ENCODE data around the gene ERC2.
"Not testable (repeated sequence)": the region's sequence is repeated elsewhere in the genome, so short reads cannot be mapped to it uniquely, and the experiment has no call there.

The ERC2 gene

DNA sequence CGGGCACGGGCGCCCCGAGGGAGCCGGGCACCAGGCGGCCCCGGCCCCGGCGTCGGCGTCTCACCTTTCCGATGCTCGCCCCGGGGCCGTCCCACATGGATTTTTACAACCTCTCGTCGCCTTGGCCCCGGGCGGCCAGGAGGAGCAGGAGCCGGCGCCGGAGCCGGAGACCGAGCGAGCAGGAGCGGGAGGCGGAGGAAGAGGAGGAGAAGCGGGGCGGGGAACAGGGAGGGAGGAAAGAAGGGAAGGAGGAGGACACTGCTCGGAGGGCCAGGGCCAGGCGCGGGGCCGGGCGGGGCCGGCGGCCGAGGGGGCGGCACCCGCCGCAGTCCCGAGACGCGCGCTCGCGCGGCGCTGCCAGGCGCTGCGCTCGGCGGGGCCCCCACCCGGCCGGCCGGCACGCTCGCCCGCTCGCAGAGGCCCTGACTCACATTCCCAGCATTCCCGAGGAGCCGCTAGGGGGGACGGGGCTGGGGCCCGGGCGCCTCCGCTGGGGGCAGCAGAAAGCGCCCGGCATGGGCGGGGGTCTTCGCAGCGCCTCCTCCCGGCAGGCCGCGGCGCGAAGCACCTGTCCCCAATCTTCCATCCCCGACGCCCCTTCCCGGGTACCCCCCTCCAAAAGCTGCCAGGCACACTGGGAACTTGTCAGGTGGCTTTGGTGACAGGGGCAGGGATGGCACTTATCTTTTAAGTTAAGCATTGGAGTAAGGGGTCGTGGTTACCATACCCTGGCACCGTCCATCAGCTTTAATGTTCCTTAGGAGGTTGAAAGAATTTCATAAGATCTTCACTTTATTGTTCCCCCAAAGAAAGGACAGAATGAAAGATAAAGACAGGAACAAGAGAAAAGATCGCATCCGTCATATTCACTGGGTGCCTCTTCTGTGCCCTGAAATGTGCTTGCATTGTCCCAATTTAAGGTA is at the start of gene ERC2:
Gene ERC2 (minus strand): TSS at position 284 of the 923 bp plus-strand sequence.
- no peak for DNase-seq

DNA sequence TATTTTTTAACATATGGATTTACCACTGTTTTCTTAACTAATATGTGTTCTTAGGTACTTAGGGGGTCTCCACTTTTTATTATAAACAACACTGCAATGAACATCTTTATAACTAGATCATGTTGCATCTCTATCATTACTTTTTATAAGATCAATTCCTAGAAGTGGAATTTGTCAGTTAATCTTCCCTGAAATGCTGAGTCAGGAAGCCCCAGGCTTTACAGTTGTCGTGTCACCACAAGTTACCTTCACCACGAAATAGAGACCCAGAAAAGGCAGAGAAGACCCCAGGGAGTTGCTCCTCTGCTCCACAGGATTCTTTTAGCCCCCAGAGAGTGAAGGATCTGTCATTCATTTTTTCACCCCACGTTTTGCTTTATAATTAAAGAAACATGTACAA is 34.5 kb upstream of the ERC2 start:
- no peak for DNase-seq

DNA sequence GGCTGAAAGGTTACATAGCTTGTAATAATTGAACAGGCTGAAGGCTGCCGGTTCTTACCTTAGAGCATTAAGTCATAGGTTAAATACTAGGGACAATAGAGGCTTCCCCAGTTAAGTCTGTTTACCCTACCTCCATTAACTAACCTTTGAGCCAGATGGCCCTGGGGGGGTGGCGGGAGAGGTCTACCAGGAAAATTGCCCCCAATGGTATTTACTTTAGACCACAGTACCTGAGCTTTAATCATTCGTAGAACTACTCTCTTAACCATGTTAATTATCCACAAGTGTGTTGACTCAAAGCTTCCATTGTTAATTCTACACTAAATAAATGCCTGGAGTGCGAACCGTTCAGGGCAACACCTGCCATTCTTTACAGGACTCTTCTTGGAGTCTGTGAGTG is 28.1 kb upstream of the ERC2 start:
- DNase-seq: not testable (repeated sequence)

DNA sequence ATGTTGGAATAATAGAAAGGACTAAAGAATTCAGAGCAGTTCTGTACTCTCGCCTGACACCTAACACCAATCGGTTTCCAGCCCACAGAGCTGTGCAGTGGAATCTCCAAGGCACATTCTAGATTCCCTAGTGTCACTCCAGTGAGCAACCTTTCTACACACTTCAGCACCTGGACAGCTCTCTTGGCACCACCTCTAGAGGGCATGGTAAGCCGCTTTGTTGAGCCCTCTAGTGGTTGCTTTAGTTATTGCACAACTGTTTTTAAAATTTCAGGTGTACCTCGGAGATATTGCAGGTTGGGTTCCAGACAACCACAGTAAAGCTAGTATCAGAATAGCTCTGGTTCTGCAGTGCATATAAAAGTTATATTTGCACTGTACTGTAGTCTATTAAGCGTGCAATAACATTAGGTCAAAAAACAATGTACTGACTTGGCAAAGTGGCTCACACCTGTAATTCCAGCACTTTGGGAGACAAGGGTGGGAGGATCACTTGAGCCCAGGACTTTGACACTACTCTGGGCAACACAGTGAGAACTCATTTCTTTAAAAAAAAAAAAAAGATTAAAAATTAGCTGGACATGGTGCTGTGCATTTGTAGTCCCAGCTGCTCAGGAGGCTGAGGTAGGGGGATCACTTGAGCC is 26.5 kb upstream of the ERC2 start:
- DNase-seq: peak; percentile 85

DNA sequence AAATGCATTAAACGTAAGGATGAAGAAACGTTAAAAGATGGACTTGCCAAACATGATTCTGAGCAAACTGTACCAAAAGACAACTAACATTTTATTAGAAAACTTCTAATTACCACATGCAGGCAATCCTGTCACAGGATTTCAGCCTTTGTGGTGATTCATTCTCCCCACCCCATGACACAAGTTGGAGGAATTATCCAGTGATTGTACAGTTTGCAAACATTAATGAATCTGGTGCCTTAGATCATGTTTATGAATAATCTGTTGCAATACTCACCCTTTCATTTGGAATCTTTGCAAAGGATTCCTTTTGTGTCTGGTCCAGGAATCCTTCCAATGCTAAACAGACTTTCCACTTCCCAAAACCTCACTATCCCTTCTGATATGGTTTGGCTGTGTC is 23.3 kb upstream of the ERC2 start:
- DNase-seq: no peak

DNA sequence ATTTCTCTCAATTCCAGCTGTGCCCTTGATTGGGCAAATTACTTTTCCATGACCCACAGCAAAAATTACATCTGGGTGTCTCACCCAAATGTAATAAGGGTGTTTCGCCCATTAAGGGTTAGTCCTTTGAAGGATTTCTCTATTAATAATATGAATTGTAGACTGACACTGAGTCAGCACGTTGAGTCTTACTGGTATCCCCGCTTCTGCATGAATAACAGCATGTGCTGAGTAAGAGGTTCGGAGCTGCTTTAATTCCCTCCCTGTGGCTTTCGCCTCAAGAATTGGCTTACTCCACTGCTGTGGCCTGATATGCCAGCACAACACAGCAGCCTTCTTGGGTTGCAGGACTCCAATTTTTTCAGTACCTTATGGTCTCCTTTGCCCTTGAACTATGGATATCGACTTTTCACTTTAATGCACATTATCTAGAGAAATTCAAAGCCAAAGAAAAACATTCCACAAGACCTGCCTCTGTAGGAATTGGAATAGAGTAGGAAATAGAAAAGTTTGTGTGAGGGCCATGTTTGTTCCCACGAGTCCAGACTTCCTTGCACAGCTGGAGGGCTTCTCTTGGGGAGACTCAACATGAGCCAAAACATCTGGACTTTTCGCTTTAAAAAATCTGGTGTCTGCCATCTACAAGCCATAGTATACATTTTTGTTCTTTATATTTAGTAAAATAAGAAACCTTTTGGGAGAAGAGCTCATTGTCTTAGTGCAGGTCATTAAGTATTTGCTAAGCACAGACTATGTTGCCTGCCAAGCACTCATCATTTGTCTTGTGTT is 20.7 kb upstream of the ERC2 start:
- no peak for DNase-seq

DNA sequence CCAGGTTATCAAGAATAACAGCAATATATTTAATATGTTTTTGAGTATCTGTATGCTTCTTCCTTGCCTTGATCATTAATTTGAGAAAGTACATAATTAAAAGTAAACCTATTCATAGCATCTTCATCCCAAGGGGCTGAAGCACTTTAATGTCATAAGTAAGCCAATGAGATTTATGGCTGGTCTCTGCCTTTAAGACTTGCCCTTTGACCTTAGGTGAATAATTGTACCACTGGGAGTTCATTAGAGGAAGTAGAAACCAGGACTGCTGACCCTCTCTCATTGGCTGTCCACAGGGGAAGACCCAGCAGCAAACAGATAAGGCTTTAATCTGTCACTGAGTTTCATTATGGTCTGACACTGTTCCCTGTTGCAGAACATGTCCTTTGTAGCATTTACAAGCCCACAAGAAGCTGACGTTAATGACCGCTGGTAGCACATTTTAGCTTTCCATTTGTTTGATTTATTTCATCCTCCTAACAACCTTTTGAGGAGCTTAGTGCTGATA is 16.3 kb upstream of the ERC2 start:
- DNase-seq: no peak

DNA sequence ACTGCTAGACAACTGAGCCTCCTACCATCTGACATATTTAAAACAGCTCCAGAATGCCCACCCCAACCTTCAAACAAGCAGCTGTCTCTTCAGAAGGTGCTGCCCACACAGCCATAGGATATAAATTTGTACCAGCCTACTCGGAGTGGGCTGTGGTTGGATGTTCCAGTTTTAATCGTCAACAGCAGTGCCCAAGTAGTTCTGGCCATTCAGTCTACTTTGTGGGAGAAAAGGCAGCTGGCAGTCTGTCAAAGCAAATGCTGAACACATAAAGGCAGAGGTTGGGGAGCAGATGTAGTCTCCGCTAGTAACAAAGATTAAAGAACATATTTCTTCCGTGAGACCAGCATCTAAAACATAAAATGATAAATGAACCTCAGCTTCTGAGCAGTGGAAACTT is 15.9 kb upstream of the ERC2 start:
- DNase-seq: no peak

DNA sequence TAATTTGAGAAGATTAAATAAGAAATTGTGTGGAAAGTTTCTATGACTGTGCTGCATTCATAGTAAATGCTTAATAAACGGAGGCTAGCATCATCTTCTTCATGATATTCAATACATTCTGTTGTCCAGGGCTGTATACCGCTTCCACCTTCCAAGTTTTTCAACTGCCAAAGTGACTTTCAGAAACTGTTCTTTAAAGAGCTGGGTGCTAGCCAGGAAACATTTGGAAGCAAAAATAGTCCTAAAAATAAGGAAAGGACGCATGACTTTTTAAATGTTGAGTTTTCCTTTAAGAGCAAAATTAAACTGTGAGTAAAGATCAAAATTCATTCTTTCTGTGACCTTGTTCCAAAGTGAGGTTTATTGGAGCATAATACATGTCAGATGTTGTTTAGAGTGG is 9.4 kb upstream of the ERC2 start:
- DNase-seq: no peak

DNA sequence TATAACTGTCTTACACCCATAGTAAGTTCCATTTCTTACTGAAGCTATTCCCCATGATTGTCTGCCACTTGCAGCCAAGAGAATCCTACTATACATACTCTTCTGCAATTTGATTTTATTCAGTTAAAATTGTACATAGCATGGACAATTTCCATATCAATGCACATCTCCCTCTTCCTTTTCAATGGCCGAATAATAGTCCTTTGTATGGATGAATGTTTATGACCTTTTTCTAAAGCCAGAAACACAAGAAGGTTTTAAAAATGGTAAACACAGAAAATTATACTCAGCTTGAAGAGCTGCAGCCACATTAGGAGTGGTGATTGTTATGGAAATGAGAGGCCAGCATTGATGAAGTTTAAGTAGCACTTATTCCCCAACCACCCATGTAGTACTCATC is 8.5 kb upstream of the ERC2 start:
- DNase-seq: no peak

DNA sequence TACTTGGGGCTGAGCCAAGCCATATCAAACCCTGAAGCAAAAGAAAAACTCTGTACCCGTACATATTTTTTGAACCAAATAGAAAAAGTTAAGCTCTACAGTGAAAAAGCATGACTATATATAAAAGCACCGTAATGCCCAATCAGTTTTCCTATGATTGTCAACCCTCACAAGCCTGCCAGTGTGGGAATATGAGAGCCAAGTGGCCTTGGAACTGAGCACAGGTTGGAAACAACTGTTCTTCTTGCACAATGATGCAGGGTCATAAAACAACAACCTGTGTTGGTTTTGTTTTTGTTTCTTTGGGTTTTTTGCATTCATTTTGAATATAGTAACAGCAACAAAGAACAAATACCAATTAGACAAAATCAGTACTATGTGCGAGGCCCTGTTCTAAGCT is 3.5 kb upstream of the ERC2 start:
- DNase-seq: no peak

DNA sequence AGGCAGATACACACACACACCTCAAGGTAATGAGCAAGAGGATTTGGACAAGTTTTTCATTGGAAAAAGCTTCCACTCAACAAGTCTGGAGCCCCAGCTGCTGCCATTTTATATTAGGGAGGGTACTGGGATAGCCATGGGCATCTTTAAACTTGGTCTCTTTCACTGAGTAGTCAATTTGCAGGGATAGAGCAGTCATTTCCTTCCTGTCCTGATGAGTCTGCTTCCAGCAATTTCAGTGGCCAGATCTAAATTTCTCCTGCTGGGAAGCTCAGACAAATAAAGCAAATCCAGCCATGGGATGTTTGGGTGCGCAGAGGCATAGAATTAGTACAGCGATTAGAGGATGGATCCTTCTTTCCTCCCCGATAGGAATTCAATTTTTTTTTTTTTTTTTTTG is 874 bp upstream of the ERC2 start:
- no peak for DNase-seq

DNA sequence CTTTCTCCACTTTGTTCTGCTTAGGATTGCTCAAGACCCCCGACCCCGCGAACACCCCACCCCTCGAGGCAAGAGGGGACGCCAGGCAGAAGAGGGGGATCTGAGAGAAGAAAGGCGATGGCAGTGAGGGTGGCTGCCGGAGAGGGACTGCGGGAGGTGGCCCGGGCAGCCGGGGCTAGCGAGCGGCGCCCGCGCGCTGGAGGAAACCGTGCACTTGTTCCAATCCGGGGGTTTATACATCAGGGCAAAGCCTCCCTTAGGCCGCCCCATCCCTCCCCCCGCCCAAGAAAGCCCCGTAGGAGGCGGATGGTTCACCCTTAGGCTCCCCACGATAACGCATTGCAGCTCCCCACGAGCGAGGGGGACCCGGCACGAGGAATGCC is 475 bp downstream of the ERC2 start:
- DNase-seq: no peak

DNA sequence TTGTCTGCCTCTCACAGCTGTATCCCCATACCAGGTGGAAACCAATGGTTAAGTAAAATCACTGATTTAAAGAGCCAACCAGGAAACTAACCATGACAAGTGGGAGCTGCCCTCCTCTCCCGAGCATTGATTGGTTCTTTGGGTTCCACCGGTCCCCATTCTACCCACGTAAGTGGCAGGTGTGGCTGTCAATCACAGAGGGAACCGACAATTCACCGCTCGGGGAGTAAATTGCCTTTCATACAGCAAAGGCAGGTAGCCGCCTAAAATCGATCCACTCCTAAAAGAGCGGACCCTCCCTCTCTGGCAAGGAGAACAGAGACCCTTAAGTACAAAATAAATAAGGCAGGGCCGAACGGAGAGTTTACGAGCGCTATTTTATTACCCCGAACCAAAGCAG is 1.2 kb downstream of the ERC2 start:
- DNase-seq: peak; percentile 38

DNA sequence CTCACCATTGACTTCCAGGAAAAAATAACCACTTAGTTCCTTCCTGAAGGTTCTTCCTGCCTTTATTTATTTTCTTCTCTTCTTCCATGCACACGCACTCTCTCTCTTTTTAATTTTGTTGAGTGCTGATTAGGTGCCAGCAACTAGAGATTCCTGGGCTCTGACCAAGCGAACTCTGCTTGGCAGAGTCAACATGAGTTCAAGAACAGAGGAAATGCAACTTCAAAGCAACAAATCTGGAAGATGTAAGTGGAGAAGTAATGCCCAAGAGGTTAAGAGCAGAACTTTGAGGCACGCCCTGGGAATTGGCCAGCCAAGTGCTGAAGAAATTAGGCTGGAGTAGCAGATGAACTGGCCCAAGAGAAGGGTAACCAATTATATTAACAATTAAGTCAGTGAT is 8.5 kb downstream of the ERC2 start:
- DNase-seq: no peak

DNA sequence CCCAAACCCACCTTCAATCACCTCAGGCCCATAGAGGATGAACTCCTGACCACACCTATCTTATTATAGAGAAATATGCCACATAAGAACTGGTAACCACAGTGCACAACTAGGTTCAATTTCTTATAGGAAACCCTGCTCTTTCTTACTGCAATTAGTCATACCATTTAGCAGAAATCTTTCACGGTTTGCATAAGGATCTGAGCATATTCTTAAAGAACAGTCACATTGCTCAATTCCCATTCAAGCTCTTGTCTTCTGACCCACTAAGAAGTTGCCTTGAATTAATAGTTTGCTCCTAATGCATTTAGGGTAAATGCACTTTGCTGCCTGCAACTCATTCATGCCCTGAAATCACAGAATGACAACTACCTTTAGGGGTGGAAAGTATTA is 9.2 kb downstream of the ERC2 start:
- no peak for DNase-seq

DNA sequence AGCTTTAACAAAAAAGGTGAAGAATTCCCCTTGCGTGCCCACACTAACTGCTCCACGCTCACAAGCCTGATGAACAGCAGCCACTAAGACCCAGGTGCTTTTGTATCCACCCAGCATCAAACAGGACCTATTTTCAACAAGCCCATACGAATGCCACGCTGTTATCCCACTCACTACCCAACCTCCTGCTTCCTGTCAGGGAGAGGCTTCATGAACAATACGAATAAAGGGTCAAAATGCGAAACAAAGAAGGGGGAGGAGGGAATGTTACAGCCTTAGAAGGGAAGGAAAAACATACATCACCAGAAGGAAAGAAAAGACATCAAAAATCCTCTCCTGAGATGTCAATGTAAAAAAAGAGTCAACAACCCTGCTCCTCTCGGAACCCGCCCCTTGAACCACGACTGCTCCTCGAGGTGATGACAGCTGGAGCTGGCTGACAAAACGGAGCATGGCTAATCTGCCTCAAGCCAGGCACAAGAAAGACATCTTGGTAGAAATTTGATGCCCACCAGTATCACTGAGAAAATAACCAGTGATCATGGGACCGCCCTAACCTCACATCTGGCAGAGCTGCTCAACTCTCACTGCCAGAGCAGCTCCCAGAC is 9.7 kb downstream of the ERC2 start:
- DNase-seq: no peak

DNA sequence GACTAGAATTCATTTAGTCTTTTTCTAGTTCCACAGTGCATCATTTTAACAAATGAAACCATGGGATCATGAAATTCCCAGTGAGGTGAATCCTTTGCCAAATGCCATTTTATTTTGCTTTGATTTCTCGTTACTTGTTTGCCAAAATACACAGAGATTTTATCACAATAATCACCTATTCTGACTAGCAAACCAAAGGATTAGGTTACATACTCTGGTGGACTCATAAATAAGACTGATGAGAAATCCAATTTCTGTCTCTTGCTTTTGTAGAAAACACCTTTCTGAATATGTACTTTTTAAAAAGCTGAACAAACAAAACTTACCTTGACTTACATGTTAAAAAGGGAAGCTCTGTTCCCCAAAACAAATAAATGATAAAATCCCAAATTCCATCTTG is 12.2 kb downstream of the ERC2 start:
- DNase-seq: no peak

DNA sequence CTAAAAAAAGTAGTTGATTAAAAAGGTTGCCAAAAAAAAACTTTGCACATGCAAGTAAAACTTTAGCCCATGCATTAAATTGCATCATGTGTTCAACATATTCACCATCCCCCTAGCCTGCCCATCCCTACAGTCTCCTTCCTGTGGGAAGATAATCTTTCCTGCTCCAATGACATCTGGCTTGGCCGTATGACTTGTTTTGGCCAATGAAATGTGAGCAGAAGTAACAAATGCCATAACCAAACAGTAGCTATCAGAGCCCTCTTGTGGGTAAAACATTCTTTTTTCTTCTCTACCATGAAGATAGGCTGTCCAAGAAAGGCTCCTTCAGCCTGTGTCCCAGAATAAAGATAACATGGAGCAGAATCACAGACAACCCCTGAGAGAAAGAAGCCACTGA is 15.3 kb downstream of the ERC2 start:
- no peak for DNase-seq

DNA sequence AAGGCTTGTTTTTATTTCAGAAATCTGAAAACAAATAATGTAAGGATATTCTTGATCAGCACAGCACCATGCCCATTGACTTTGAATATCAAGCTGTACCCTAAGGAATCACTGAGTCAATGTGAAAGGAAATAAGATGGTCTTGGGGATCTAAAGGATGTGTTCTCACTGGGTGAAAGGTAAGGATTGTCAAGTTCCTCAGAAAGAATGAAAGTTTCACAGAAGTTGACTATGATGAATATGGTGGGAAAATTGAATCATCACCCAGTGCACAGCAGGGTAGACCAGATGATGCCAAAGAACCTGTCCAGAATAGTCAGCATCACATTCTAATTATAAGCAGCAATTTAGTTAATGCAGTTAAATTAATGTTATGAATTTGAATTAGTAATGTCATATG is 16.2 kb downstream of the ERC2 start:
- no peak for DNase-seq

DNA sequence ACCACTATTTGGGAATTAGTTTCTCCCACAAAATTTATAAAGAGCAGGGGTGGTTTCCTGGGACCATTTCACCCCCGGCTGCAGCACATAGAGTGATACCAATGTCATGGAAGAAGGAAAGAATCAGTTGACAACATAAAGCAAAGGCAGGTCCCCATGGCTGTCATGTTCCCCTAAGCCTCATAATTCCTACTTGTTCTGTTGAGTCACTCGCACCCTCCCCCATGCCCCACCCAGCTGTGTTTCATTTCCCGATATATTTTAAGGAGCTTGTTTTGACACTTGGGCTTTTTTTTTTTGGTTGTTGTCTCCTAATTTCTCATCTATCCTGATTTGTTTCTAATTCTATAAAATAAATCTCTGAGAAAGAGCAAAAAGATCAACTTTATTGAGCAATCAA is 24.9 kb downstream of the ERC2 start:
- DNase-seq: no peak

DNA sequence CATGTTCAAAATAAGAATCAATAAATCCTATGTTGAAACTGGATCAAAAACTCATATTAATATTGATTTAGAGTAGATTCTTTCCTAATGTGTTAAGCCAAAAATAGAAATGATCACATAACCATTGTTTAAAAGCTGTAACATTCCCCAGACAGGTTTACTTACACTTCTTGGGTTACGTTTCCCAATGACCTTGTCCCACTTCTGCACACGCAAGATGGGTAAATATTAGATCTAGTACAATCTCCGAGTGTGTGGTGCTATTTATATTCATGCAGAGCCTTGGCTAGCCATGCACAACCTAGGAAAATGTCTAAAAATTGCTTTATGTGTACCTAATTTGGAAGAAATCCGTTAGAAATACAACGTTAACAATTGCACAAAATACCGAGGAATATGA is 39.6 kb downstream of the ERC2 start:
- DNase-seq: no peak

DNA sequence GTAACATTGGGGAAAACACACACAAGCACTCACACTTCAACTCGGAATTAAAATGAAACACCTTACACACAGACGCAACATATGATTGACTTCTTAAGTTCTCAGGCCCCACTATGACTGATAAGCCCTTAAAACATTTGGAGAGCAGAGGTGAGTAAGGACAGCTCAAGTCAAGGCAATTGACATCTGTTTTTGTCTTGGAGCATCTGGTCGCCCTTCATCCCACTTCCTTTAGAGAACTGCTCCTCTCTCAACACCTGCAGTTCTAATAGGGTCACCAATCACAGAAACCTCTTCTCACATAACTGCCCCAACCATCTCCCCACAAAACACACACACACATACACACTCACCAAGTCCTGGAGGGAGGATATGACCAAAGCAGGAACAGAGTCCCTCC is 43.4 kb downstream of the ERC2 start:
- no peak for DNase-seq

Measured in CD4-positive, alpha-beta T cell treated with Interleukin-17A for 1 hour (primary cell).